ENCODE measurements around the gene BBS7. TPM values are rescaled to one million over a fixed set of nuclear protein-coding genes. Genes with fewer than 3 reads are reported as not detected.

The BBS7 gene
- total and polyA plus RNA-seq, 9 of the 15 experiments (the other 6 are each of a cell fraction or from before 2014, with no cell fraction given), result 13.4 to 25.8 (median 16.4) TPM

- TF ChIP-seq ZNF318 (IDR thresholded peaks at IDR 0.05; ENCODE audit: borderline replicate concordance in 1 of 2, low read depth in 1 of 2) (peak in 1 of 2 experiments; percentile 30; a peak in 1 of 4 replicates), NFRKB (IDR thresholded peaks at IDR 0.05; ENCODE audit: low read depth) (no peak), U2AF2 (optimal IDR thresholded peaks at IDR 0.05; ENCODE audit: low read depth, low read length) (no peak), NR4A1 (CRISPR knock-in tag; IDR thresholded peaks at IDR 0.05) (no peak), NR4A1 (tag; IDR thresholded peaks at IDR 0.05) (0 out of 2 replicates have a peak, but pooled peaks have one; percentile 33), MITF (IDR thresholded peaks at IDR 0.05) (peak; percentile 98), ZNF146 (CRISPR knock-in tag; IDR thresholded peaks at IDR 0.05; ENCODE audit: unreplicated experiment) (no peak), FOS (IDR thresholded peaks at IDR 0.05; ENCODE audit: extremely low read depth, insufficient read length) (no peak), ZMIZ1 (IDR thresholded peaks at IDR 0.05; ENCODE audit: low read depth in 2 of 2, low read length in 2 of 2) (peak in 1 of 2 experiments; percentile 87; a peak in 1 of 4 replicates), SPI1 (IDR thresholded peaks at IDR 0.05; ENCODE audit: borderline replicate concordance, low read depth, low read length) (no peak), ZNF239 (CRISPR knock-in tag; IDR thresholded peaks at IDR 0.05) (peak; percentile 27; the same call in 1 of the 2 replicates), CHAMP1 (IDR thresholded peaks at IDR 0.05) (peak; percentile 80; the same call in 1 of the 2 replicates)
Measured at GRCh38 chr4:121790976-121791375, 79.3 kb downstream of the BBS7 start (continued).
